NCI-H1105 (cell line): ENCODE results near the gene LGI4.
A peak's percentile ranks its signal among the peaks of the same experiment; 100 is the strongest.
"Not testable (repeated sequence)": the region's sequence is repeated elsewhere in the genome, so short reads cannot be mapped to it uniquely, and the experiment has no call there.

Experiments used
- DNase-seq: peaks from one replicate; lab custom pipeline; 2025; lab: John Stamatoyannopoulos, UW

LGI4 gene

GRCh38 chr19:35141837-35142605 is 7.2 kb upstream of the LGI4 start:
- DNase-seq, result no peak

- DNase-seq, result peak; percentile 57
Measured at GRCh38 chr19:35140962-35141836, 6.3 kb upstream of the LGI4 start.

DNA sequence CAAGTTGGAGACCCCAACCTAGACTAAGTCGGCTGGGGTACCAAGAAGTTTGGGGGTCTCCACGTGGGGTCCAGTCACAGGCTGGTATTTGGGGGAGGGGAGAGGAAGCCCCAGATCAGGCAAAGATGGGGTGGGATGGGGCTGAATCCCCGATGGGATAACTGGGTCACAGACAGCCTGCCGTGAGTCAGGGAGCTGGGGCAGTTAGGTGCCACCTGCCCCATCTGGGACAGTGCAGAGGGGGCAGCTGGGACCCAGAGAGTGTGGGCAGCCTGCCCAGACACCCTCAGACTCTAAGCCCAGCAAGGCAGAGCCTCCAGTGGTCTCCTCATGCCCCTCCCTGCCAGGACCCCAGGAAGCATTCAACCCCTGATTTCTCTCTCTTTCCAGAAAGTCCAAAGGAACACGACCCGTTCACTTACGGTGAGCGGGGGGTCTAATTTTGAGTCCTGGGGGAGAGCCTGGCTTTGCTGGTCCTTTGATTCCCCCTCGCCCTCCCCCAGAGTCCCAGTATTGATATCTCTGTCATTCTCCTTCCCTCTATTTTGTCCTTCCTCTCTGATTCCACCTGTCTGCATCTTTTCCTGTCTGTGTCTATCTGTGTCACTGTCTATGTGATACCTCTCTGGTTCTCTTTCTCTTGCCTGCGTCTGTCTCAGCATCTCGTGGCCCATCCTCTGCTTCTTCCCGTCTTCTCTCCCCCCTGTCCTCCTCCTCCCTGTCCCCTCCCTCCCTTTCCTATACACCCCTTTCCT is 5.5 kb upstream of the LGI4 start:
- DNase-seq, result no peak

DNA sequence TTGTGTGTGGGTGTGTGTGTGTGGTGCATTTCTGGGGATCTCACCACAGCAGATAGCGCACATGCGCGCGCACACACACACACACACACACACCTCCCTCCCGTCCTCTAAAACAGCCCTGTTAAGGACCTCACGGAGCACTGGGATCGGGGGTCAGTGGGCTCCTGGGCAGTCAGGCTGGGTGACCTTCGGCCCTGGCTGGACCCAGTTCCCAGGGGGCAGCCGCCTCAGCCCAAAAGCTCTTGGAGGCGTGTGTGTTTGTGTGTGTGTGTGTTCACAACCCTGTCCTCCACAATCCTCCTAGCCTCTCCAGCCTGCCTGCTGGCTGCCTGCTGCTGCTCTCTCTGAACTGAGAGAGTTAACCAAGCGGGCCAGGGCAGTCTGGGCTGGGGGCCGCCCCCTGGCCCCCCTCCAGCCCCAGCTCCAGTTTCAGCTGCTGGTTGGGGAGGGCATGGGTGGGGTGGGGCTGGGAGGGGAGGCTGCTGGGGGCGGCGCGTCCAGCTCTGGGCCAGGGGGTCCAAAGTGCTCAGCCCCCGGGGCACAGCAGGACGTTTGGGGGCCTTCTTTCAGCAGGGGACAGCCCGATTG is 3.5 kb upstream of the LGI4 start, which contains the start of gene FXYD1:
TSS of gene FXYD1 (plus strand) at position 520 of the 588 bp plus-strand sequence. CDS start 1,256 bp downstream, outside the sequence.
- DNase-seq, result no peak

DNA sequence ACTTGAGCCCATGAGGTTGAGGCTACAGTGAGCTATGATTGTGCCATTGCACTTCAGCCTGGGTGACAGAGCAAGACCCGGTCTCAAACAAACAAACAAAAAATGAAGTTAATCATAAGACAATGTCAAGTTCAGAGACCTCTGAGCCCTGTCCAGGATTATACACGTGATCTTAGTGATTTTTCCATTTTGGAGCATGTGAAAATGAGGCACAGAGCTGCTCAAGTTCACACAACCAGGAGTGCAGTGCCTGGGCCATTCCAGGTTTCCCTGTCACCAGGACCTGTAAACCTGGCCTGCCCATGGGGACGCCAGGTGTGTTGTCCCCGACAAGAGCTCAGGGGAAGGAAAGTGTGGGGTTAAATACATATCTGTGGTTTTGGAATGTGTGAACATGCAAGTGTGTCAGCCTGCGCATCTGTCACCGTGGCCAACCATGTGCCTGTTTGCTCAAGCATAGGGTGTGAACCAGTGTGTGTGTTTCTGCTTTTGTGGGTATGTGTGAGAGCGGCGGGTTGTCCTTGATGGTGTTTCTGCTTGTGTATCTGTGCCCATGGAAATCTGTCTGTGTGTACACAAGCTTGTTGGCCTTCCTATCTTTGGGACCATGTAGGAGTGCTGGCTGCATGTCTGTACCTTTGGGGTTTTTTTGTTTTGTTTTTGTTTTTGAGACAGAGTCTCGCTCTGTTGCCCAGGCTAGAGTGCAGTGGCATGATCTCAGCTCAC is 2.3 kb upstream of the LGI4 start:
- no peak for DNase-seq

GRCh38 chr19:35136231-35136630 is 1.4 kb upstream of the LGI4 start:
- DNase-seq, result no peak

GRCh38 chr19:35135389-35135909 is 590 bp upstream of the LGI4 start:
- peak; percentile 25 for DNase-seq

DNA sequence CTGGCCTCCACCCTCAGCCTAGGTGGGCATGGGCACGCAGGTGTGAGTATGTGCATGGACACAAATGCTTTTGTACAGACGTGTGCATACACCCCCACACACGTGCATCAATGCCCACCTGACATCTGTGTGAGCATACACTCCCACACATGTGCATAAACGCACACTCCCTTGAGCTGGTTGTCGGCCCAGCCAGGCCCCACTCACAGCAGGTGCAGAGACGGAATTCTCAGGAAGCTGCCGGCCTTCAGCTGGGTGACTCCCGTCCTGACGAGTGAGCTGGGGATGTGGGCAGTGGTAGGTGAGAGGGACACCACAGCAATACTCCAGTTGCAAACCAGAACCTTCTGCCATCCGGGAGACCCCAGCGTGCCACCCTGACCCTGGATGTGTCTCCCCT is 1.0 kb downstream of the LGI4 start:
- no peak for DNase-seq

DNA sequence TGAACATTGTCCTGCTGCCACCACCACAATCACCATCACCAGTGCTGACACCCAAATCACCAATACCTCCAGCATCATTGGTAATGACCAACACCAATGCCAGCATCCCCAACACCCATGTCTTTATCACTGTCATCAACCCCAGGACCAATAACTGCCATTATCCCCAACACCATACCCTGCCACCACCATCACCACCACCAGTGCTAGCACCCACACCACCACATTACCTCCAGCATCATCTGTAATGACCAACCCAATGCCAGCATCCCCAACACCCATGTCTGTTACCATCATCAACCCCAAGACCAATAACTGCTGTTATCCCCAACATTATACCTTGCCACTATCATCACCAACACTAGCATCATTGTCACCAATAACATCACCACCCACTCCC is 2.6 kb downstream of the LGI4 start:
- no peak for DNase-seq

DNA sequence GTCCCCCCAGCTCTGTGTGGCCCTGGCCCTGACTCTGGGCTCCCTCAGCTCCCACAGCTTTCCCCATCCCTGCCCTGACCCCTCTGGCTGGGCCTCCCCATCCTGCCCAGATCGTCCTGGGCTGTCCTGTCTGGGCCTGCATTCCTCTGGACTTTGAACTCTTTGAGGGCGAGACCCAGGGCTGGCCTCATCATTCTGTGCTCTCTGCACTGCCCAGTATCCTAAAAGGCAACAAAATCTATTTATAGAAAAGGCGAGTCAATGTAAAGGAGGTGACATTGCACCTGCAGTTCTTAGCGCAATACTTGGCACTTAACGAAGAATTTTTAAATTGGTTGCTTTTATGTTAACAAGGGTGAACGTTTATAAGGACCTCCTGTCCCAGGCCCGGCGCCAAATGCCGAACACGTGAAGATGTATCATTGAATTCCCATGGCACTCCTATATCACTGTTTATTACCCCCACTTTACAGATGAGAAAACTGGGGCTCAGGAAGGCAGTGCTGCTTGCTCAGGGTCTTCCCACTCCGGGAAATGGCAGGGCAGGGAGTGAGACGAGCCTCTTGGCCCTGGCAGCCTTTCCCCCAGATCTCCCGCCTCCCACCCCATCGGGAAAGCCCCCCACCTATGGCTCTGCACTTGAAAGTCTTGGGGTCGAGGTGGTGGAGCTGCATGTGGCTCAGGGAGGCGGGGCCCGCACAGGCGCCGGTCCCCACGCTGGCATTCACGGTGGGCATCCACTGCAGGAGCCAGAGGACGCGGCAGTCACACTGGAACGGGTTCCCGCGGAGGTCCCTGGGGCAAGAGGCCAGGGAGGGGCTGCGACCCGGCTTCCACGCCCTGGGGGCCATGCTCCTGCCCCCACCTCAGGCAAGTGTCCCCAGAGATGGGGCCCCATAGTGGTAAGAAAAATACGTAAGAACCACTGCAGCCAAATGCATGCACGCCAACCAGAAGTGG is 3.8 kb downstream of the LGI4 start:
- DNase-seq, result no peak

GRCh38 chr19:35129724-35130274 is 5.1 kb downstream of the LGI4 start:
- not testable (repeated sequence) for DNase-seq

DNA sequence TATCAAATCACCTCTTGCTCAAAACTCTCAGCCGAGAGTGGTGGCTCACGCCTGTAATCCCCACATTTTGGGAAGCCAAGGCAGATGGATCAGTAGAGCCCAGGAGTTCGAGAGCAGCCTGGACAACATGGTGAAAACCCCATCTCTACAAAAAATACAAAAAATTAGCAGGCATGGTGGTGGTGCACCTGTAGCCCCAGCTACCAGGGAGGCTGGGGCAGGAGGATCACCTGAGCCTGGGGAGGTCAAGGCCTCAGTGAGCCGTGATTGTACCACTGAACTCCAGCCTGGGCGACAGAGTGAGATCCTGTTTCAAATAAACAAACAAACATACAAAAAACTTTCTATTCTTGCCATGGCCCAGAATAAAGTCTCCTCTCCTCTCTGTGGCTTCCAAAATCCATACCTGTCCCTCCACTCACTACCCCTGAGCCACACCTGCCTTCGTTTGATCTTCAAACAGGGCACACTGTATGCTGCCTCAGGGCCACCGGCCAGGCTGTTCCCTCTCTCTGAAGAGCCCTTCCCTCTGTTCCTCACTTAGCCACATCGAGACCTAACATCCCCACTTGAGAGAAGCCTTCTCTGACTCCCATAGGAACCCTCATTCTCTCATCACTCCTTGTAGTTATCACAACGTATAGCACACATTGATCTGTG is 6.3 kb downstream of the LGI4 start:
- DNase-seq, result no peak

- no peak for DNase-seq
Measured at GRCh38 chr19:35127871-35128270, 7.0 kb downstream of the LGI4 start.

GRCh38 chr19:35126624-35126959 is 8.3 kb downstream of the LGI4 start:
- DNase-seq, result no peak

DNA sequence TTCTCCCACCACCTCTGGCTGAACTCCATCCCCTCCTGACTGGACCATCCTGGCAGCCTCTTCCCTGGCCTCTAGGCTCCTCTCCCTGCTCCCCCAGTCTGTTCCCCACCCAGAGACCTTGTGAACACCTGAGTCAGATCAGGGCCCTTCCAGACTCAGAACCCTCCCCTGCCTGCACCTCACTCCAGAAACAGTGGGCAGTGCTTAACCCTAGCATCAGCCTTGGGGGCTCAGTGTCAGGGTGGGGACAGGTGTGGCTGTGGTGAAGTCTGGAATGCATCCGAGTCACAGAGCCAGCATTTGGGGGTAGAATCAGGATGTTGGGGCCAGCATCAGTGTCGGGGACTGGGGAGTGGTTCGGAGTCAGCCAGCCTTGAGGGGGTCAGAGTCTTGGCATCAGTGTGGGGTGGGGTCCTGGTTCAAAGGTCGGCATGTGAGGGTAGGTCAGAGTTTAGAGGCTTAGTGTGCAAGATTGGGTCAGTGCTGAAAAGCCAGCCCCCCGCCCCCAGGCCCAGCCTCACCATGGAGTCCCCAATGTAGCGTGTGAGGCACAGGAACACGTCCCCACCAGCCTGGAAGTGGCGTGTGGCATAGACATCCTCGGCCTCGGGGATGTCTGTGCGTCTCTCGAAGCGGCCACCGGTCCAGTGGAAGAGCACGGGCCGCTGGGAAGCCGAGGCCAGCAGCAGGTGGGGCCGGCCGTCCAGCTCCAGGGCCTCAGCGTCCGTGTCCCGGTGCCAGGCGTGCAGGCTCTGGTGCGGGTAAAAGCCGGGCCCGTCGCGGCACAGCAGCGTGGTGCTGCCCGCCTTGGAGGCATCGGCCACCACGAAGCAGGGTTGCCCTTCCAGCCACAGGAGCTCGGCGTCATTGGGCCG is 8.9 kb downstream of the LGI4 start:
- no peak for DNase-seq

DNA sequence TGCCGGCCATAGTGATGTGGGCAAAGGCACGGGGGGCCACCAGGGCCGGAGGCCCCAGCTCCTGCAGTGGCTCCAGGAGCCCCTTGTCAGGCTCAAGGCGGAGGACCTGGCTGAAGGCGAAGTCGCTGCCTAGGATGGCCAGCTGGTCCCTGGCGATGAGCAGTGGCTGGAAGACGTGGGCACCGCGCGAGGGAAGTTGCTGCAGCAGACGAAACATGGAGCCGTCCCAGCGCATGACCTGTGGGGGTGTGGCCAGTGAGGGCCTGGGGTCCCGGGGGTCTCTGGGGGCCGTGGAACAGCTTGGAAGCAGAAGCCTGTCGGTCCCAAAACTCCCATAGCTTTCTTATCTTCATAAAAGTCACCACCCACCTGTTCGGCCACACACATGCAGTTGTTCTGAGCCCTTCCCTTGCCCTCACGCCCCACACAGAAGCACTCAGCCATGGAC is 9.6 kb downstream of the LGI4 start:
- no peak for DNase-seq

DNA sequence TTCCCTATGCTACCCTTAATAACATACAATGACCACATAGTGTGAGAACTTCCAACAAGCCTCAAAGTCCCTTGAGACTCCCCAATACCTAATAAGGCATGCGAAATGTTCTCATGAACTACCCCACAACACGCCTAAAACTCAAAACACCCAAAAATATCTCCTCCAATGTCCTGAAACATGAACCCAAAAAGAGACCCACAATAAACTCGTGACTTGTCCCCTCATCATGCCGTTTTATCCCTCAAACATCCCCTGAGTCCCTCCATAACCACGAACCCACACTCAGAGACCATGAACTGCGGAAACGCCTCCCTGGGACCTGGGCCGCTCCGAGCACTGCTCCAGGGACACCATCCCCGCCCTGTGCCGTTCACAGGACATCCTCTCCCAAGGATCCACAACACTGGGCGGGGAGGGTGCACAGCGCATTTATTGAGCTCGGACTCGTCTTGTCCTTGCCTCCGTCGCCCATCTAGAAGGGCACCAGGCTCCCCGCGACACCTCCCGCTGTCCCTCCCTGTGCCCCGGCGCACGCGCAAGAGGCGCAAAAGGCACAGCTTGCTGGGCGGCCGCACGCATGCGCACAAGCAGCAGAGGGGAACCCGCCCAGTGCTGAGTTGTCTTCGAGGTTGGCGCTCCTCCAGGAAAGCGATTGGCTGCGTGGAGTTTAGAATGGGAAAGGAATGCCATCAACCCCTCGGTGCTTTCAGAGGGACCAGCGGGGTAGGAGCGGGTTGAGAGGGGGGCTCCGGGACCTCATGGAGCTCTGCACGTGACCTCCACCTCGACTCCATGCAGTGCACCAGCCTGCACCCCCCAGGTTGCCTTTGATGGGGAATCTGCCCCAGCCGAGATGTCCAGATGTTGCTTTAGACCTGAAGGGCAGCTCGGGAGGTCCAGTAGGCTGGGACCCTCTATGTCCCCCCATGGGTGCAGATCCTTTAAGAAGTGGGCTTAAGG is 10.5 kb downstream of the LGI4 start:
- DNase-seq, result peak; percentile 73
